MCF 10A (cell line): ENCODE results near the gene PFKFB2. TPM values are rescaled to one million over a fixed set of nuclear protein-coding genes. Genes with fewer than 3 reads are reported as not detected.

Source experiments
- BruUV-seq: library from RNA; stranded (reverse); fragments of 400-500 nt; replicated peaks from 2 replicates; lab custom pipeline; 2021; lab: Mats Ljungman, UMichigan
- CTCF ChIA-PET: fragments of 300-600 bp; sonication (Branson Sonifier 250); formaldehyde crosslinking; extraction: SDS; loops from one replicate; lab custom pipeline; 2021; ENCODE audit warnings: antibody characterized with exemption, inconsistent platforms; lab: Yijun Ruan, JAX
- POLR2A ChIA-PET: fragments of 300-600, 350-650 bp; sonication (Branson Sonifier 250); formaldehyde crosslinking; extraction: SDS; loops from one replicate; lab custom pipeline; 2020; ENCODE audit warnings: antibody characterized with exemption, inconsistent platforms; lab: Yijun Ruan, JAX
- DNase-seq: peaks from one replicate; pipeline ENCODE4 v3.0.0-alpha.2; 2018; ENCODE audit not compliant: unreplicated experiment
- H3K27ac Mint-ChIP-seq: one replicate; pipeline ENCODE4 v1.8.0; 2022; ENCODE audit warnings: mild to moderate bottlenecking, low read depth, mixed read lengths; ENCODE audit not compliant: unreplicated experiment
- H3K27me3 Mint-ChIP-seq: one replicate; pipeline ENCODE4 v1.8.0; 2022; ENCODE audit warnings: mixed read lengths; ENCODE audit not compliant: insufficient read depth, unreplicated experiment
- H3K36me3 Mint-ChIP-seq: one replicate; pipeline ENCODE4 v1.8.0; 2022; ENCODE audit warnings: mild to moderate bottlenecking, moderate library complexity, mixed read lengths; ENCODE audit not compliant: insufficient read depth, unreplicated experiment
- H3K4me1 Mint-ChIP-seq: one replicate; pipeline ENCODE4 v1.8.0; 2022; ENCODE audit warnings: mixed read lengths; ENCODE audit not compliant: insufficient read depth, unreplicated experiment
- H3K4me3 Mint-ChIP-seq: one replicate; pipeline ENCODE4 v1.8.0; 2022; ENCODE audit warnings: mild to moderate bottlenecking, moderate library complexity, mixed read lengths; ENCODE audit not compliant: unreplicated experiment
- H3K9me3 Mint-ChIP-seq: one replicate; pipeline ENCODE4 v1.8.0; 2022; ENCODE audit warnings: mixed read lengths; ENCODE audit not compliant: unreplicated experiment
- CTCF ChIP-seq: fragments of 200-600 bp; IDR thresholded peaks from one replicate; pipeline ENCODE4 v1.8.0; 2022; ENCODE audit warnings: antibody characterized with exemption, mild to moderate bottlenecking; ENCODE audit not compliant: unreplicated experiment
- intact Hi-C: fragments of 100-400 bp; cut with micrococcal nuclease; formaldehyde crosslinking; loops from 2 replicates; pipeline ENCODE4 v1.14.1; 2022
- total RNA-seq: library from RNA; stranded (reverse); gene quantifications from 2 replicates; pipeline ENCODE4 v1.2.3, GENCODE V29; 2022

Gene PFKFB2
- total RNA-seq, 1 experiment from 2014 or later = 21.1 TPM

DNA sequence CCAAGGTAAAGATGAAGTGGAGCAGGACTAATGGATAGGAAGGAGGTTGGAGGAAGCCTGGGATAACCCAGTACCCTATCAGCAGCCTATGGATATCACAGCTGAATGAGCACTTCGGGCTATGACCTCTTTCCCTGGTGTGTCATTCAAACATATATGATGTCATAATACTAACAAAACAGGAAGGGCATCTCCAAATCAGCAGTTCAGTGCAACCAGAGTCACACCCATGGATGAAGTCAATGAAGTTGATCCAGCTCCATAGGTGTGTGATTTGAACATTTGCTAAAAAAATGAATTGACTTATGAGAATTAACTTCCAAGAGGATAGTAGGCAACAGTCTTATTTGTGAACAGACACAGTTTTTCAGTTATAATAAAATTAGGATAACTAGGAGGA is 18.9 kb upstream of the PFKFB2 start:
- H3K36me3 Mint-ChIP-seq = no peaks in the 10 kb centered on the region
- no peak for TF ChIP-seq CTCF
- intact Hi-C loops = loop anchor here (5.0 kb wide), 1 partner anchor 288 kb away; the partner anchor contains the start of gene CD55
- no peaks in the 10 kb centered on the region for H3K27me3 Mint-ChIP-seq
- ChIA-PET CTCF (interaction anchor here (0.6 to 17.4 kb wide), 11 partner anchors 12 to 929 kb away, joined by 3 to 280 read pairs (median 6); no protein-coding TSS in a partner anchor), POLR2A (interaction anchor here (1.2 to 33.4 kb wide), 7 partner anchors 8 to 288 kb away, joined by 3 to 2100 read pairs (median 164); partner anchors contain the start of genes C1orf116, CD55, PFKFB2 and YOD1)
- peak overlapping the region; percentile 61 for H3K27ac Mint-ChIP-seq
- no peaks in the 10 kb centered on the region for H3K9me3 Mint-ChIP-seq
- H3K4me3 Mint-ChIP-seq = no peak overlapping the region
- peaks cover 62% of the 10 kb centered on the region for H3K4me1 Mint-ChIP-seq
- no TSS peak for BruUV-seq
- no peak for DNase-seq

GRCh38 chr1:207034998-207035397 is 18.1 kb upstream of the PFKFB2 start:
- no peaks in the 10 kb centered on the region for H3K9me3 Mint-ChIP-seq
- intact Hi-C loops = loop anchor here (5.0 kb wide), 1 partner anchor 287 kb away; the partner anchor contains the start of gene CD55
- BruUV-seq = no TSS peak
- peak; percentile 69 for DNase-seq
- ChIA-PET POLR2A (interaction anchor here (0.7 to 33.4 kb wide), 7 partner anchors 7 to 287 kb away, joined by 3 to 2100 read pairs (median 164); partner anchors contain the start of genes C1orf116, CD55, PFKFB2 and YOD1), CTCF (interaction anchor here (0.7 to 8.0 kb wide), 5 partner anchors 12 to 318 kb away, joined by 3 to 168 read pairs (median 36); no protein-coding TSS in a partner anchor)
- H3K4me3 Mint-ChIP-seq = no peak overlapping the region
- no peaks in the 10 kb centered on the region for H3K27me3 Mint-ChIP-seq
- H3K36me3 Mint-ChIP-seq = no peaks in the 10 kb centered on the region
- peak overlapping the region; percentile 61 for H3K27ac Mint-ChIP-seq
- no peak for TF ChIP-seq CTCF
- peaks cover 61% of the 10 kb centered on the region for H3K4me1 Mint-ChIP-seq

- intact Hi-C loops = no loop called here
- ChIA-PET CTCF (interaction anchor here (0.6 to 8.0 kb wide), 9 partner anchors 10 to 104 kb away, joined by 3 to 168 read pairs (median 5); no protein-coding TSS in a partner anchor), POLR2A (interaction anchor here (0.6 to 33.4 kb wide), 11 partner anchors 6 to 716 kb away, joined by 3 to 2100 read pairs (median 13); partner anchors contain the start of genes C1orf116, CD46, CD55 and MAPKAPK2)
- no TSS peak for BruUV-seq
- Mint-ChIP-seq H3K4me1 (peaks cover 50% of the 10 kb centered on the region), H3K9me3 (no peaks in the 10 kb centered on the region), H3K36me3 (no peaks in the 10 kb centered on the region), H3K27me3 (no peaks in the 10 kb centered on the region), H3K27ac (no peak overlapping the region), H3K4me3 (no peak overlapping the region)
- no peak for TF ChIP-seq CTCF
- no peak for DNase-seq
Observed at GRCh38 chr1:207035877-207036551, 17.1 kb upstream of the PFKFB2 start.

GRCh38 chr1:207036865-207037264 is 16.2 kb upstream of the PFKFB2 start:
- Mint-ChIP-seq H3K36me3 (no peaks in the 10 kb centered on the region), H3K4me1 (peaks cover 42% of the 10 kb centered on the region), H3K27me3 (no peaks in the 10 kb centered on the region), H3K27ac (no peak overlapping the region), H3K4me3 (no peak overlapping the region), H3K9me3 (no peaks in the 10 kb centered on the region)
- ChIA-PET POLR2A (interaction anchor here (0.5 to 33.4 kb wide), 9 partner anchors 11 to 716 kb away, joined by 3 to 2100 read pairs (median 4); partner anchors contain the start of genes C1orf116, PFKFB2 and YOD1), CTCF (interaction anchor here (0.5 to 1.9 kb wide), 7 partner anchors 11 to 463 kb away, joined by 3 to 17 read pairs (median 3); no protein-coding TSS in a partner anchor)
- DNase-seq = no peak
- TF ChIP-seq CTCF = no peak
- intact Hi-C loops = no loop called here
- no TSS peak for BruUV-seq
